Activated T-cell treated with anti-CD3 and anti-CD28 coated beads for 1 hour (primary cell): ENCODE results near the gene TCEAL5.
"Not testable (repeated sequence)": the region's sequence is repeated elsewhere in the genome, so short reads cannot be mapped to it uniquely, and the experiment has no call there.

Experiments used
- DNase-seq: peaks from one replicate; pipeline ENCODE4 v3.0.0-alpha.2; 2020; ENCODE audit warnings: low read depth

The TCEAL5 gene, protein sequence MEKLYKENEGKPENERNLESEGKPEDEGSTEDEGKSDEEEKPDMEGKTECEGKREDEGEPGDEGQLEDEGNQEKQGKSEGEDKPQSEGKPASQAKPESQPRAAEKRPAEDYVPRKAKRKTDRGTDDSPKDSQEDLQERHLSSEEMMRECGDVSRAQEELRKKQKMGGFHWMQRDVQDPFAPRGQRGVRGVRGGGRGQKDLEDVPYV

DNA sequence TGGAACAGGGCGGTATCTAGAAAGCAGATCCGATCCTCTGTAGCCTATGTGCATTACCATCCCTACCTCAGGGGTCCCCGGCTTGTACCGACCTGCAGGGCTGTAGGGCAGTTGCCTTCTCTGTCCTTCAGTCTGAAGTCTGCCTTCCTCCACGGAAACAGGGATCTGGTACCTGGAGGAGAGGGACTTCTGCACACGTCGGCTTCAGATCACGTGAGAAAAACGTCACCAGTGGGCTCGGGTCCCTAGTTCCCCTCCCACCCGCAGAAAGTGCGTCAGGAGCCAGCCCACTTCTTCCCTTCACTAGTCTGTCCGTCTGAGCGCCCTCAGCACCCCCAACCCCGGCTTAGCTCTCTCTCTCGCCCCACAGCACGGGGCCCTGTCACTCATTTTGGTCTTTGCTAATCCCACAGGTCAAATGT, at the start of gene TCEAL5:
Gene TCEAL5 (minus strand): TSS at position 170 of the 422 bp plus-strand sequence. CDS start 2,187 bp downstream, outside the sequence.
- no peak for DNase-seq

GRCh38 chrX:103311399-103311780, 34.8 kb upstream of the TCEAL5 start:
- DNase-seq, result no peak

DNA sequence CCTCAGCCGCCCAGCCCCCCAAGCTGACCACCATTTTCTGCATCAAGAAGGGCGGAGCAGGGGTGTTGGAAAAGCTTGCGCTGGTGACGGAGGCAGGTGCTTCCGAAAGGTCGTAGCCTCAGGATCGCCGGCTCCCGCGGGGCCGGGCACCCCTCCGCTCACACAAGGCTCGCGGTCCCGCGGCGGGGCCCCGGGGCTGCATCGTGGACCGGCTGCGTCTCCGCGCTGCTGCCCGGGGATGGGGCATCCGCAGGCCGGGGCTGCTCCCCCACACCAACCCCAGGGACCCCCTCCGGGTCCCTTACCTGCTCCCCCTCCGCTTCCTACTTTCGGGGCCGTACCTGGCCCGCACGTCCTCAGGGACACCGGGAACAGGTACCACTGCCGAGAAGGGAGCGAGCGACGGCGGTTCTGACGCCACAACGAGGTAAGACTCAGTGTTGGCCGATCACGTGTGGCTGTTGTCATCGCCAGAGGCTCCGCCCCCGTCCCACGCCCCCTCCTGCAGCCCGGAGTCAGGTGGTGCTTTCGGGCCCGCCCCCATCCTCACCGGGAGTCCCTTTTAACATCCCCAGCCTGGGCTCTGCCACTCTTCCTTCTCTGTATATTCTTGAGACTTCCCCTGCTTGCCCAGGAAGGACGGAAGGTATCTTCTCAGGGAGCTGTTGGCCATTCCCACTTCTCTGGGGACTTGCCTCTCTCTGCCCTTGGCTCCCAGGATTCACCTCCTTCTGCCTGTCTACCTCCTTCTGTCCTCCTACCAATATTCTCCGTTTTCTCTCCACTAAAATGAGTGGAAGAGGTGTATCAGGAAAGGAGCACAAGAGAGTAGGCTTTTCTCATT, 34.2 kb upstream of the TCEAL5 start, which contains the start of gene BEX2:
Gene BEX2 (minus strand): TSS at position 436 of the 844 bp plus-strand sequence. CDS start 1,014 bp downstream, outside the sequence.
- DNase-seq, result peak; percentile 79

- DNase-seq, result no peak
These were observed 33.5 kb upstream of the TCEAL5 start for GRCh38 chrX:103309860-103310554.

GRCh38 chrX:103305666-103306065, 29.1 kb upstream of the TCEAL5 start:
- DNase-seq, result not testable (repeated sequence)

DNA sequence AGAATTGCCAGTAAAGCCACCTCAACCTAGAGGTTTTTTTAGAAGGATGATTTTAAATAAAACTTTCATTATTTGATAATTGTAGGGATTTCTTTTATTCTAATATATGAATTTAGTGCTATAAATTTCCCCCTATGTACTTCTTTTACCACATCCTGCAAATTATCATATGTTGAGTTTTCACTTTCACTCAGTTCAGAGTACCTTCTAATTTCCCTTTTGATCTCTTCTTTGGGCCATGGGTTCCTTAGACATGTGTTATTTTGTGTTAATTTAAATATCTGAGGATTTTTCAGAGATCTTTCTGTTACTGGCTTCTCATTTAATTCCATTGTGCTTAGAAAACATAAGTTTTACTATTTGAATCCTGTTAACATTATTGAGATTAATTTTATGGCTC, 28.2 kb upstream of the TCEAL5 start:
- no peak for DNase-seq

- DNase-seq, result no peak
These were observed 16.6 kb upstream of the TCEAL5 start for GRCh38 chrX:103293118-103293517.

DNA sequence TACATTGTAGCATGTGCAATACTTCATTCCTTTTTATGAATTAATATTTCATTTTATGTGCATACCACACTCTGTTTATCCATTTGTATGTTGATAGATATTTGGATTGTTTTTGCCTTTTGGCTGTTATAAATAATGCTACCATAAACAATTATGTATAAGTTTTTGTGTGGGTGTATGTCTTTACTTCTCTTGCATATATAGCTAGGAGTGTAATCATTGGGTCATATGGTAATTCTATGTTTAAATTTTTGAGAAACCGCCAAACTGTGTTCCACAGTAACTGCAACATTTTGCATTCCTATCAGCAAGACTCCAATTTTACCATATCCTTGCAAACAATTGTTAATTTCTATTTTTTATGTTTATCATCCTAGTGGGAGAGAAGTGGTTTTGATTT, 3.1 kb upstream of the TCEAL5 start:
- no peak for DNase-seq

DNA sequence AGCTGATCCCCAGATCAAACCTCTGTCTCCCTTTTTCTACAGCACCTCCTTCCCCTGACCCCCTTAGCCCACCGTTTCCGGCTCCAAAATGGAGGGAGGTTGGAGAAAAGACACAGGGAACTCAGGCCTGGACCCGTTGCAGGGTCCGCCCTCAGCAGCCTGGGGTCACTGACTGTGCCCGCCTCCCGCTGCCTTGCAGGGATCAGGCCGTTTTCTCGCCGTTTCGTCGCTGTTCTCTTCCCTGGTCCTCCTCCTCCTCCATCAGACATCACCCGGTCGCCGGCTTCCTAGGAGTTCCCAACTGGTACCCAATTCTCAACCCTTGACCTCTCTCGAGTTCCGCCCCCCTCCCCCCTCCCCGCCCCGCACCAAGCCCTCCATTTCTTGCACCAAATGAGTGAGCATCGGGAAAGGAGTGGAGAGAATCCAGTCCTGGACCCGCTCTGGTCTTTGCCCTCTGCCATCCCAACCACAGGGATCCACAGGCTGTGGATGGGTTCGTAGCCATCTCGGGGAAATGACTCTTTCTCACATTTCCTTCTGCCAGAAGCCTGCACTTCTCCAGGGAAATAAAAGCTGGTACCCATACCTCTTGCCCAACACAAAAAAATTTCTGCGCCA, 493 bp downstream of the TCEAL5 start:
- DNase-seq, result no peak

GRCh38 chrX:103274284-103274683, 2.3 kb downstream of the TCEAL5 start:
- no peak for DNase-seq

DNA sequence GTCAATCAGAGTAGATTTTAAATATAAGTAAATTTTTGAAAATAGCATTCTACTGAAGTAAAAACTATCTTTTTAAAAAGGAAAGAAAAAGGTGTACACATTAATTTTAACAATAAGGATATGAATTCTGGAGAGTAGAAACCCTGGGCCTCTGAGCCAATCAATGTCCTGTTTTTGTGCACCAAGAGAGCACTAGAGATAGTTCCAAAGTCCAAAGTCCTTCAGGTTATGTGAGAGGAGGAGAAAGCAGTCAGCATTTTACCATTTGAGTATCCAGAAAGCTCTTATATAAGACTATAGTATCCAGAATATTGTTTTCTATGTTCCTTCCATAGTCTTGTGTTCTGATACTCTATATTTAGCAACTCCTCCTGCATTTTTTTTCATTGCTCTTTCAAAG, 18.3 kb downstream of the TCEAL5 start:
- DNase-seq, result no peak

- no peak for DNase-seq
These were observed 19.9 kb downstream of the TCEAL5 start for GRCh38 chrX:103256651-103257050.

- peak; percentile 26 for DNase-seq
These were observed 21.5 kb downstream of the TCEAL5 start, which contains the start of gene TCEAL8 for GRCh38 chrX:103254921-103255493. TCEAL8 (minus strand) TSS chrX:103255155; CDS start chrX:103253979, 1,176 bp downstream.

GRCh38 chrX:103254171-103254824, 22.3 kb downstream of the TCEAL5 start:
- DNase-seq, result no peak

GRCh38 chrX:103253608-103254007, 22.9 kb downstream of the TCEAL5 start:
- no peak for DNase-seq

GRCh38 chrX:103250977-103251376, 25.6 kb downstream of the TCEAL5 start:
- DNase-seq, result no peak

DNA sequence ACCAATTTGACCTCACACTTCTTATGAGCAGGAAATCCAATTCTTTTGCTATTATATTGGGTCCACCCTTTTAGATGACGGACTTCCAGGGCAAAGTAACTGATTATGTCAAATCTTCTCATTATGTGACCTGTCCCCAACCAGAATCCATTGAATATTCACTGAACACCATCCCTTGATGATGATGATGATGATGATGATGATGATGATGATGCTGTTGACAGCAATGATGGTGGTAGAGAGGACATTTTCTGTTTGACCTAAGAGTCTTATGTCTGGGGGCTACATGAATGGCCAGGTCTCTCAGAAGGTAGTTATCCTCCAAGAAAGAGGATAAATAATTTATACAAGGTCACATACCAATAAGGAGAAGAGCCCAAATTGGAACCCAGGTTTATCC, 26.7 kb downstream of the TCEAL5 start:
- DNase-seq, result no peak

- no peak for DNase-seq
These were observed 28.0 kb downstream of the TCEAL5 start for GRCh38 chrX:103248553-103248952.

- no peak for DNase-seq
These were observed 36.4 kb downstream of the TCEAL5 start for GRCh38 chrX:103240155-103240554.

GRCh38 chrX:103236296-103236695, 40.3 kb downstream of the TCEAL5 start:
- DNase-seq, result no peak

GRCh38 chrX:103235608-103236007, 40.9 kb downstream of the TCEAL5 start:
- DNase-seq, result not testable (repeated sequence)
